ENCODE measurements around the gene RHBDL1.
"Not testable (repeated sequence)": the region's sequence is repeated elsewhere in the genome, so short reads cannot be mapped to it uniquely, and the experiment has no call there.

The RHBDL1 gene

DNA sequence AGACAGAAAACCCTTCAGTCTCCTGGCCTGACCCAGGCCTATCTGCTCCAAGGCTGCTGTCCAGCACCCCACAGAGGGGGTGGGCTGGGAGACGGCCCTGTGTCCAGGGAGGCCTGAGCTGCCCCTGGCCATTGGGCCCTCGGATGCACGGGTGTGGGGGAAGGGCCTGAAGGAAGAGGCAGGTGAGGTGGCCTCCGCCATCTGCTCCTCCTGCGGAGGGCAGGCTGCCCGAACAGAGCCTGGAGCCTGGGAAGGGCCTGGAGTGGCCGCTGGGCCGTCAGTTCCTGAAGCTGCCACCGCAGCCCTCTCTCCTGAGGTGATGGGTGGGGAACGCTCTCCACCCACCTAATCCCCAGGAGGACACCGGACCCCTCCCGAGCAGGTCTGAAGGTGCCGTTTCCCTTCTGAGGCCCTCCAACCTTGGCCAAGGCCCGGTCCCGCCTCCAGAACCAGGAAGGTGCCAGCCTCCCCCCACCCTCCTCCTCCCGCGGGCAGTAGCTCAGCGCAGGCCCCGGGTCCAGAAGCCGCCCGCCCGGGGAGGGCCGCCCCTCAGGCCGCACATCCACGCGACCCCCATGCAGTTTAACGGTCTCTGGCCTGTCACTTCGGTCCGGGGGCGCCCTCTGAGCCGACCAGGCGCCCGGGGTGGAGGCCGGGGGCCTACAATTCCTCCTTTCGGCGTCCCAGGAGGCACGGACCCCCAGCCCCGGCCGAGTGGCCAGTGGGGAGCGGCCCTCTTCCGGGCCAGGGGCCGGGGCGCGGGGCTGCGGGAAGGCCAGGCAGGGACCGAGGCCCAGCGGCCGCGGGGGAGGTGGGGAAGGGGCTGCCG, 29.3 kb downstream of the RHBDL1 start:
- DNase-seq (ENCODE audit: low read depth, low spot score) = no peak

DNA sequence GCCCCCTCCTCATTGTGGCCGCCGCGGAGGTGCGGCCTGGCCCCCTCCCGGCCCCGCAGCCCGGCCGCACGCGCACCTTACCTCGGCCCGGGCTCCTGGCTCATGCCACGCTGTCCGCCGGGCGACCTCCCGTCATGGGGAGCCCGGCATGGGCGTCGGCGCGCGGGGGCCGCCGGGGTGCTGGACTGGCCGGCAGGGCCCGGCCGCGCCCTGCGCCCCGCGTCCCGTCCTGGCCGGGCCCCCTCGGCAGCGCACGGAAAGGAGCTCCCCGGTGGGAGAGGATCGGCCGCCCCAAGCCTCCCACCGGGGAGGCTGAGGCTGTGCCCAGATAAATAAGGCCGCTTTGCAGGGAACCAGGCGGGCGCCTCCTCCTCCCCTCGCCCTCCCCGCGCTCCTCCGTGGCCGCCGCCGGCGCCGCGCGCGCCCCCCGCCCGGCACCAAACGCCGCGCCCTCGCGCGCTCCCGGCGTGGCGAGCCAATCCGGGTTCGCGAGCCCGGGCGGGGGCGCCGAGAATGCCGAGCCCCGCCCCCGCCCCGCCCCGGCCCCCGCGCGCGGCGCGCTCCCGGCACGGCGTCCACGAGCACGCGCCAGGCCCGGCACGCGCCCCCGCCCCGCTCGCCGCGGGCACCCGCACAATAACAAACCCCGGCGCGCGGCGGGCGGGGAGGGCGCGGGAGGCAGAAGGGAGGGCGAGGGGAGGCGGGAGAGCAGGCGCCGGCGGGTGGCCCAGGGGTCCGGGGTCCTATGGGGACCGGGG, 30.1 kb downstream of the RHBDL1 start, which contains the start of gene FBXL16:
Gene FBXL16, minus strand, starts transcription at position 371 of the 758 bp plus-strand sequence. CDS start 8,396 bp downstream, outside the sequence.
- DNase-seq (ENCODE audit: low read depth, low spot score) = no peak

DNA sequence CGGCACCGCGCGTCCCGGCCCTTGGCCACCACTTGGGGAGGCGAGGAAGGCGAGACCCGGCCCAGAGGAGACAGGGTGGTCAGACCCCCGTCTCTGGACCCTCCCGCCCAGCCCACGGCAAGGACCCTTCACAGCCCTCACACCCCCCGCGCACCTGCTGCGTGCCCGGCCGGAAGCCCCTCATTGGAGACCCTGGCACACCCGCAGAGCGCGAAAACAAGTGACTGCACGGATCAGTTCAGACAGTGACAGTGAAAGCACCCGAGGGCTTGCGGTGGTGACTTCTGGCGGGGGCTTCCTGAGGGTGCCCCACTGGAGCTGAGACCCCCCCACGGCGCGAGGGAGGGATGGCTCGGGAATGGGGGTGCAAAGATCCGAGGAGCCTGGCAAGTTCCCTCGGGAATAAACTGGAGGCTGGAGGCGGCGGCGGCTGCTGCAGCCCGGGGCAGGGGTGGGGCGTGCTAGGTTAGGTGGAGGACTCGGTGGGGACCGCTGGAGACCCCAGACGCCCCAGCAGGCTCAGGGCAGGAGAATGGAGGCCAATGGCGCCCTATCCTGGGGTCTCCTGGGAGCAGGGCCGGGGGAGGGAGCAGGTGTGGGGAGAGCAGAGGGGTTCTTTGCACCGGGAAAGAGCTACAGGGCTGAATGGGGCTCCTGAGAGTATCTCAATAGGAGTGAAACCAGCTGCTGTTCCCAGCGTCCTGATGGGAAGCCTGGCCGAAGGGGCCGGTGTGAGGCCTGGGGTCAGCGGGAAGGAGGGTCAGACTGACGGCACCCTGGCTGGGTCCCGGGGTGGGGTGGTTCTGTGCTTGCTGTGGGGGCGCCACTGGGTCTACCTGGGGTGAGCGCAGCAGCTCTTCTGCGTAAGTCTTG, 31.0 kb downstream of the RHBDL1 start:
- DNase-seq (ENCODE audit: low read depth, low spot score) = no peak

DNA sequence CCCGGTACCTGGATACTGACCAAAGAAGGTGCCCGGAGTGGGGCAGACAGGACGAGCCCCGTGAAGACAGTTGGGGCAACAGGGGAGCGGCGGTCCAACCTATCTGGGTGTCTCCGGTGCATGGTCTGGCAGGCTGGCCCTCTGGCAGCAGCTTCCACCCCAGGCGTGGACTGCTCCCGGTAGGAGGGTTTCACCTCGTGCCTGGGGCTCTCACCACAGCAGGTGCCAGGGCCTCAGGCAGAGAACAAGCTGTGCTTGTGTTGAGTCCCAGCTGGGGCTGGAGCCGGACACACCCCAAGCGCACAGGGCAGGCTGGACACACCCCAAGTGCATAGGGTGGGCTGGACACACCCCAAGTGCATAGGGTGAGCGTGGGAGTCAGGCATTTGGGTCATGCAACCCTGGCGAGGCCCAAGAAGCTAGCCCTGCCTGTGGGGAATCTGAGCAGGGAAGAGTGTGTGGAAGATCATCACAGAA, 31.6 kb downstream of the RHBDL1 start:
- DNase-seq (ENCODE audit: low read depth, low spot score) = no peak

DNA sequence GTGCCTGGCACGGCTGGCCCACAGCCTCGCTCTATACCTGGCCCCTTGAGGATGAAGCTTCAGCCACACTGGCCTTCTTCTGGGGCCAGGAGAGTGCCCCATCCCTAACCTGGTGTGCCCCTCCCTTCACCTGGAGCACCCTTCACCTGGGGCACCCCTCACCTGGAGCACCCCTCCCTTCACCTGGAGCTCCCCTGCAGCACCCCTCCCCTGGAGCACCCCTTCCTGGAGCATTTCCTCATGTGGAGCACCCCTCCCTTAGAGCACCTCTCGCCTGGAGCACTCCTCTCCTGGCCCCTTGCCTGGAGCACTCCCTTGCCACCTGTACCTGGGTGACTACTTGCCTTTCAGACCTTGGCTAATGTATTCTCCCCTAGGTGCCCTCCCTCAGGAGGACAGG, 32.5 kb downstream of the RHBDL1 start:
- no peak for DNase-seq (ENCODE audit: low read depth, low spot score)

DNA sequence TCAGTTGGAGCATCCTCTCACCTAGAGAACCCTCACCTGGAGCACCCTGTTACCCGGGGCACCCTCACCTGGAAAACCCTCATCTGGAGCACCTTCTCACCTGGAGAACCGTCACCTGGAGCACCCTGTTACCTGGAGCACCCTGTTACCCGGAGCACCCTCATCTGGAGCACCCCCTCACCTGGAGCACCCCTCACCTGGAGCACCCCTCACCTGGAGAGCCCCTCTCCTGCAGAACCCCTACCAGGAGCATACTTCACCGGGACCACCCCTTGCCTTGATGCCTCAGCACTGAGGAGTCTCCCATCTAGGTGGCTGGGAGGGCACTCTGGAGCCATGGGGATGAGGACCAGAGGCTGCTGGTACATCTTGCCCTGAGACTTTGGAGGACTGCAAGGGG, 33.5 kb downstream of the RHBDL1 start:
- DNase-seq (ENCODE audit: low read depth, low spot score) = no peak

DNA sequence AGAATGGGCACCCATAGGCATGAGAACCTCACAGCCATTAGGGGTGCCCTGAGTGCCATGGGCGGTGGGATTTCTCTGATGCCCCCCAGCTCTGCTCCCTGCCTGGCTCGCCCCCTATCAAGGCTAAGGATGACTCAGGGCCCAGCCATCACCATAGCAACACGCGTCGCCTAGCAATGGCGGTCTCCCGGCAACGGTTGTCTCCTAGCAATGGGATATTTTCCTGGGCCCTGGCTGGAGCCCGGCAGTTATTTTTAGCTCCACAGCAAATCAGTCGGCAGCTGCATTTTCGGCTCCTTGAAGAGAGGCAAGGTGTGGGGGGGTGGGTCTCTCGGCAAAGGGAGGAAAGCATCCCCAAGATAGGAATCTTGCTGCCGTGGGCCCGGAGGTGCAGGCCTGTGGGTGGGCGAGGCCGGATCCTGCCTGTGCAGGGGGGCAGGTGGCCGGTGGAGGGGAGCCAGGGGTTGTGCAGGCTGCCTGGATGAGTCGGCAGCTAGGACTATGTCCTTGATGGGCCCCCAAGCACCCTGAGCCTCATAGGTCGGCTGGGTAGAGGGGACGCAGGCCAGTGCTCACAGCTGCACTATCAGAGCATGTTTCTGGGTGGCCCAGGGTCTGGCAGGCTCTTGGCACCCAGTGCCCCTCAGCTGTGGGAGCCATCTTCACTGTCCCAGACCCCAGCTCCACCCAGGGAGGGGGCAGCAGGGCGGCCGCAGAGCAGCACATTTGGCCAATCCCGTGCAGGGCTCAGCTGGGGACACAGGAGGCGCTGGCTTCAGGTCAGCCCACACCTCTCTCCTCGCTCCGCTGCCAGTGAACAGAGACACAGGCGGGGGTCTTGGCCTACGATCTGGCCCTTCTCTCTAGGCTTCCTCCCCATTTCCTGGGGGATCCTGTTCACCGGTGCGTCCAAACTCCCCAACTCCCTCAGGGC, 34.4 kb downstream of the RHBDL1 start:
- no peak for DNase-seq (ENCODE audit: low read depth, low spot score)

DNA sequence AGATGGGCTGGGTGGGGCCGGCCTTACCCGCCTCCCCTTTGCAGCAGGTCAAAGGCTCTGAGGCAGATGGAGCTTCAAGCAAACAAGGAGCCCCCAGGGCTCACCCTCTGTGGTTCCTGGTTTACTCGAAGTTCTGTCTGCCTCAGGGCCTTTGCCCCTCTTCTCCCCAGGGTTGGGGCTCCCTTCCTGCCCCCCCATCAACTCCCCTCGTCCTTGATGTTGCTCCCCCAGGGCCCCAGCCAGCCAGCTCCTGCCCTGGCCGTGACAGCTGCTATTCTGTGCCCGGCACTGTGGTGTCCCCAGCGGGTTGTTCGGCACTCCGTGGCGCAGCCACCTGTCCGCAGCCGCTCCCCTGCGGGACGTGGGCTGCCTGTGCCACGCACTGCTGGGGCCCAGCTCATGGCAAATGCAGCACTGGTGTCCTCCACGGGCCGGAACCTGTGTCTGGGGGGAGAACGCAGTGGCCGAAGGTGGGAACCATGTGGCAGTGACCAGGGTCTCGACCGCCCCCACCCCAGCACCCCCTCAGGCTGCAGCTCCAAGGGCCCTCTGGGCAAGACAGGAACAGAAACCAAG, 35.1 kb downstream of the RHBDL1 start:
- DNase-seq (ENCODE audit: low read depth, low spot score) = no peak

DNA sequence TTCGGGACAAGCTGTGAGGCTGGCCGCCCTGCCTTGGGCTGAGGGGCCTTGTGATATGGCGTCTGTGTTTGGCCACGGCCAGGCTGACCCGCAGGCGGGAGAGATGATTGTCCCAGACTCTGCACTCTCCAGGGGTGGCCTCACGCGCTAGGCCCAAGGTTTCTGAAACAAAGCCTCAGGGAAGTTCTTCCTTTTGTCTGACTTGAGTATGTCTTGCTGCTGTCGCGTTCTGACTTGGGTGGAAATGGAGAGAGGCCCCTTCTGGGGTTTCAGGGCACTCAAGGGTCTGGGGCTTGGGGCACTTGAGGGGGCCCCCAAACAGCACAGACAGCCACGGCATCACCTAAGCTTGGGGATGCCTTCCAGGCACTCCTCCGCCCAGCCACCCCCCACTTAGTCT, 35.6 kb downstream of the RHBDL1 start:
- DNase-seq (ENCODE audit: low read depth, low spot score) = no peak

DNA sequence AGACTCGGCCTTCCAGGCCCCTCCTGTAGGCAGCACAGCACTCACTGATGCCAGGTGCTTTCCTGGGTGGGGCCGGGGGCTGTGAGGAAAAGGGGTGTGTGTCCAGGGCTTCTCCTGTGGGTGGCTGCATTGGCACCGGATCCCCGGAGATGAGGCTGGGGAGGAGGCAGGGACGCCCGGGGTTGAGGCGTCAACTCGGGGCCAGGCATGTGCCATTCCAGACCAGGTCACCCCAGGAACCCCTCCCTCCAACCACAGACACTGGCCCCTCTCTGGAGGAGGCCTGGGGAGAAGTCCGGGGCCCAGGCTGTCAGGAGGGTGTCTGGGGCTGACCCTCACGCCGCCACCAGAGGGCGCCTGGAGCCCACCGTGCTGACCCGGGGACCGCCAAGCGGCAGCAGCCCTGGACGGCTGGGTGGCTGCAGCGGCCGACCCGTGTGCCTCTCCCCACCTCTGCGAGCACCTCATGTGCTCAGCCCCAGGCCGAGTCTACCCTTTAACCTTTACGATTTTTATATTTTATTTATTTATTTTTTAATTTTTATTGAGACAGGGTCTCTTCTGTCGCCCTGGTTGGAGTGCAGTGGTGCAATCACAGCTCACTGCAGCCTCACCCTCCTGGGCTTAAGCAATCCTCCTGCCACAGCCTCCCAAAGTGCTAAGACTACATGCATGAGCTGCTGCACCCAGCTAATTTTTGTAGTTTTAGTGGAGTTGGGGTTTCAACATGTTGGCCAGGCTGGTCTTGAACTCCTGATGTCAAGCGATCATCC, 36.3 kb downstream of the RHBDL1 start:
- peak; percentile 66 for DNase-seq (ENCODE audit: low read depth, low spot score)

DNA sequence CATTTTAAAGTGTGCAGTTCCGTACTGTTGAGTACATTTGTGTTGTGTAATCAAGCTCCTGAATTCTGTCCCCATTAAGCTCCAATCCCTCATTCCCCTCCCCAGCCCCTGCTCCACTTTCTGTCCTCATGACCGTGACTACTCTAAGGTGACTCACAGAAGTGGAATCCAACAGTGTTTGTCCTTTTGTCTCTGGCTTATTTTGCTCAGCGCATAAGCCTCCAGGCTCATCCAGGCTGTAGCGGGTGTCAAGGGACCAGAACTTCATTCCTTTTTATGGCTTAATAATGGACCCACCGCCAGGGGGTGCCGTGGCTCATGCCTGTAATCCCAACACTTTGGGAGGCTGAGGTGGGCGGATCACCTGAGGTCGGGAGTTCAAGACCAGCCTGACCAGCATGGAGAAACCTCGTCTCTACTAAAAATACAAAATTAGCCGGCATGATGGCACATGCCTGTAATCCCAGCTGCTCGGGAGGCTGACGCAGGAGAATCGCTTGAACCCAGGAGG, 37.3 kb downstream of the RHBDL1 start:
- not testable (repeated sequence) for DNase-seq (ENCODE audit: low read depth, low spot score)

DNA sequence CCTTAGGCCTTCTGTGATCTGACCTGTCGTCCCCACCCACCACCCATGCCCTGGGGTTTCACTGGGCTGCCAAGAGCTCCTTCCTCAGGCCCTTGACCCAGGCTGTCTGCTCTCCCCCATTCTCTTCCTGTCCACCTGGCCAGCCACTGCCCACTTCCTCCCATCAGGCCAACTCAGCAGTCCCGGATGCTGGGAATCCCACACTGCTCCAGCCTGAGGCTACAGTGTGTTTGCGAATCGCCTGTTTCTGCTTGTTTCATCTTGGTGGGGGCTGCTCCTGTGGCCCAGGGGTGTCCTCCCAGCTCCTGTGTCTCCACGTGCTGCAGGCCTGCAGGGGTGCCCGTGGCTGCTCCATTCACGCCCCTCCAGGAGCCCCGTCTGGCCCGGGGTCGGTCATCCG, 38.6 kb downstream of the RHBDL1 start:
- no peak for DNase-seq (ENCODE audit: low read depth, low spot score)

DNA sequence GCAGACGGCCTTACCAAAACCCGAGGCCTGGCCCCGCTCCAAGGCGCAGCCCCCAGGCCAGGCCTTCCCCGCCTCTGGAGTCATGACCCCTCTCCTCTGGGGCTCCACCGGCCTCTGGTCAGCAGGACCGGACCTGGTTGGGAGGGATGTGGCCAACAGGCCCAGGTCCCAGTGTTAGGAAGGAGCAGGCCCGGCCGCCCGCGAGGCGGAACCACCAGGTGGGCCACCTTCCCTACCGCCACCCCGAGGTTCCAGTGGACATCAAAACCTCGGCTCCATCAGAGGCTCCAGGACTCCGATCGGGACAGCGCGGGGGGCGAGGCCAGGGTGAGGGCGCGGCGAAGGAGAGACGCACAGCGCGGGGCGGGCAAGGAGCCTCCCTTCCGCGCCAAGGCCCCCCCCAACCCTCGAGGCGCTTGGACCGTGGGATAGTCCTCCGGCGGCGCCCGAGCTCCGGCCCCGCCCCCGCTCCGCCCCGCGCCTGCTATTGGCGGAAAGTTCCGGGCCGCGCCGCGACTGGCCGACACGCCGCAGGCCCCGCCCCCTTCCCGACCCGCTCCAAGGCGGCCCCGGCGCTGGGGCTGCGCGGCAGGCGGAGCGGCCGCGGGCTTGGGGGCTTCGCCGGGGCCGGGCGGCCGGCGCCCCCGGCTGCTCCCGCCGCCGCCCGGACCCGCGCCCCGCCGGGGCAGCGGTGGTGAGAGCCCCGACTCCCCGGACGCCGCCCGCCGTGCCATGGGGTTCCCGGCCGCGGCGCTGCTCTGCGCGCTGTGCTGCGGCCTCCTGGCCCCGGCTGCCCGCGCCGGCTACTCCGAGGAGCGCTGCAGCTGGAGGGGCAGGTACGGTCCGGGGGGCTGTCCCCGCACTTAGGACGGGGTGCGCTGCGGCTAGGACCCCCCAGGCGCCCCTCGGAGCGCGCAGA, 39.3 kb downstream of the RHBDL1 start, which contains the start of gene METRN:
Gene METRN, plus strand, starts transcription at position 561 of the 919 bp plus-strand sequence. Its CDS starts 172 bp downstream, at position 733.
- DNase-seq (ENCODE audit: low read depth, low spot score) = peak; percentile 78

DNA sequence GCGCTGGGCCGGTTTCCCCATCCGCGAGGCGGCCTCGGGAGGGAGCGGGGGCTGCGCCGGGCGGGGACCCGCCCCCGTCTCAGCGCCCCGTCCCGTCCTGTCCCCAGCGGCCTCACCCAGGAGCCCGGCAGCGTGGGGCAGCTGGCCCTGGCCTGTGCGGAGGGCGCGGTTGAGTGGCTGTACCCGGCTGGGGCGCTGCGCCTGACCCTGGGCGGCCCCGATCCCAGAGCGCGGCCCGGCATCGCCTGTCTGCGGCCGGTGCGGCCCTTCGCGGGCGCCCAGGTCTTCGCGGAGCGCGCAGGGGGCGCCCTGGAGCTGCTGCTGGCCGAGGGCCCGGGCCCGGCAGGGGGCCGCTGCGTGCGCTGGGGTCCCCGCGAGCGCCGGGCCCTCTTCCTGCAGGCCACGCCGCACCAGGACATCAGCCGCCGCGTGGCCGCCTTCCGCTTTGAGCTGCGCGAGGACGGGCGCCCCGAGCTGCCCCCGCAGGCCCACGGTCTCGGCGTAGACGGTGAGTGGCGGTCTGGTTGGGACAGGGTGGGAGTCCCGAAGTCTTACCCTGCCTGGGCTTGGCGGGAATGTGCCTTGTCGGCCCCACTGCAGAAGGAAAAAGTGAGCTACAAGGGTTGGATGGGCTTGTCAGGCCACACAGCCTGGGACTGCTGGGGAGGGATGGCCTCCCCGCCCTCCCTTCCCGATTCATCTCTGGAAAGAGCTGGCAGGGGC, 40.2 kb downstream of the RHBDL1 start:
- DNase-seq (ENCODE audit: low read depth, low spot score) = no peak

DNA sequence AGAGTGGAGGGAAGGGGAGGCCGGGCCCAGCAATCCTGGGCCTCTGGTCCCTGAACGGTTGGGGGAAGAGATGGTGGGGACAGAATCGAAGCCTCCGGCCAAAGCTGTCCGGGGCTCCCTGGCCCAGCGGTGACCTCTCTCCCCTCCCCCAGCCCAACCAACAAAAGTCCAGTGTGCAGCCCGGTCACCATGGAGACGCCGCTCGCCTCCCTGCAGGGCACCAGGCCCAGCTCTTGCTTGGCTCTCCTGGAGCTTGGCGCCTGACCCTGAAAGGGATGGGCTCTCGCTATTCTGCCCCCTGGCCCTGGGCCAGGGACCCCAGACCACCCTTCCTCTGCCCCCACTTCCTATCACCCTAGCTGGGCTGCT, 40.7 kb downstream of the RHBDL1 start:
- DNase-seq (ENCODE audit: low read depth, low spot score) = no peak

DNA sequence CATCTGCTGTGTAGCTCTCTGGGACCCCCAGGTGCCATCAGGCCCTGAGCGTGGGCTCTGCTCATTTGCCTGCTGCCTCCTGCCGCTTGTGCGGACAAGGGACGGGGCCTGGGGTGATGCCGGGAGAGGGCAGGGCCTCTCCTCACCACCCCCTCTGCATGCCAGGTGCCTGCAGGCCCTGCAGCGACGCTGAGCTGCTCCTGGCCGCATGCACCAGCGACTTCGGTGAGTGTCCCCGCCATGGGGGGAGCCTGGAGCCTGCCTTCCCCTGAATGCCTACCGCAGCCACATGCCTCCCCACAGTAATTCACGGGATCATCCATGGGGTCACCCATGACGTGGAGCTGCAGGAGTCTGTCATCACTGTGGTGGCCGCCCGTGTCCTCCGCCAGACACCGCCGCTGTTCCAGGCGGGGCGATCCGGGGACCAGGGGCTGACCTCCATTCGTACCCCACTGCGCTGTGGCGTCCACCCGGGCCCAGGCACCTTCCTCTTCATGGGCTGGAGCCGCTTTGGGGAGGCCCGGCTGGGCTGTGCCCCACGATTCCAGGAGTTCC, 41.4 kb downstream of the RHBDL1 start:
- DNase-seq (ENCODE audit: low read depth, low spot score) = no peak
